ENCODE results near the gene QSOX2. TPM values are rescaled to one million over a fixed set of nuclear protein-coding genes. Genes with fewer than 3 reads are reported as not detected.

QSOX2 gene
- total and polyA plus RNA-seq, 2 experiments from 2014 or later = 9.2 to 29.2 TPM

DNA sequence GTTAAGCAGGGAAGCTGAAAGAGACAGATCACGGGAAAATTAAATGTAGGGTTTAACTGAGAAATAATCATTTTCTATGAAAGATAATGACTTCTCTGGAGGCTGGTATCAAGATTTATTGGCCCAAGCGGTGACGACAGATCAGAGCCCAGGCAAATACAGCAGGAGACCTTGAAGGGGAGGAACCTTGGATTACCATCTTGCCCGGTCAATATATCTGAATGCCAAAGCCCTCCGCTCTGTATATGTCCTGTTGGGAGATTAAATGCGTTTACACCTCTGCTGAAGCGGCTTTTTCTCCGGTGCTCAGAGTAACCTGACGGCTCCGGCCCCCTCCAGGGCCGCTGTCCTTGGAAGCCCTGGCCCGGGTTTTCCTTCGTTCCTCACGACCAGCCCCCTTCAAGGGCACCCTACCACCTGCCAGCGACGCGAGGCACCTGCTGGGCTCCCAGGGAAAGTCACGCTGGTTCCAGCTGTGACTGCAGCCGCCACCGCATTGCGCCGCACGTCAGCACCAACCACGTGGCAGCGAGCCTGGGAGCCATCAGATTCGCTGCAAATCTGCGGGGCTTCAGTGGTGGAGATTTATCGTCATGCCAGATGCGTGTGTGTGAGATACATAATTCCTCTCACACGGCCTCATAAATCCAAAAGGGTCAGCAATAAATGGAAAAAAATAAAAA lies 4.4 kb upstream of the QSOX2 start (continued):
- TF ChIP-seq REST (IDR thresholded peaks at IDR 0.05; ENCODE audit: unreplicated experiment) (no peak), POLR2AphosphoS5 (IDR thresholded peaks at IDR 0.05; ENCODE audit: low read depth) (no peak)

- H3K36me3 Mint-ChIP-seq (ENCODE audit: low read depth) = no peaks in the 10 kb centered on the region
- H3K27ac ChIP-seq (ENCODE audit: low read depth) = no peak overlapping the region
- peaks cover 7% of the 10 kb centered on the region for H3K4me1 ChIP-seq (ENCODE audit: insufficient read depth)
- ATAC-seq (no peak), DNase-seq (ENCODE audit: low spot score) (no peak)
- H3K27me3 Mint-ChIP-seq (ENCODE audit: insufficient read depth, low read depth, poor library complexity) = peaks cover 21% of the 10 kb centered on the region
- H3K4me3 ChIP-seq = no peak overlapping the region
- H3K4me1 Mint-ChIP-seq = peaks cover 24% of the 10 kb centered on the region
- H3K4me3 Mint-ChIP-seq = no peak overlapping the region
- 0 out of 2 replicates have a peak, but pooled peaks cover 3% of the 10 kb centered on the region for H3F3A ChIP-seq (replicated peaks; ENCODE audit: low read depth)
- no peak overlapping the region for H3K27ac Mint-ChIP-seq
- H3K9me2 ChIP-seq (ENCODE audit: insufficient read depth) = no peaks in the 10 kb centered on the region
- no peak overlapping the region for H3K4me2 ChIP-seq
- no peaks in the 10 kb centered on the region for H3K36me3 ChIP-seq (ENCODE audit: insufficient read depth)
- H3K27me3 ChIP-seq (ENCODE audit: insufficient read depth) = 0 out of 2 replicates have a peak, but pooled peaks cover 8% of the 10 kb centered on the region
- H2AFZ ChIP-seq = no peak overlapping the region
- peaks cover 7% of the 10 kb centered on the region for H4K20me1 ChIP-seq (replicated peaks; ENCODE audit: insufficient read depth)
- peaks cover 8% of the 10 kb centered on the region for H3K79me2 ChIP-seq (replicated peaks; ENCODE audit: insufficient read depth)
- H3K9me3 Mint-ChIP-seq = no peaks in the 10 kb centered on the region
- no peak for TF ChIP-seq ZNF114 (CRISPR knock-in tag; IDR thresholded peaks at IDR 0.05)
- no peak for TF ChIP-seq EZH2phosphoT487 (IDR thresholded peaks at IDR 0.05; ENCODE audit: unreplicated experiment)
- no peak for TF ChIP-seq JUNB (IDR thresholded peaks at IDR 0.05; ENCODE audit: unreplicated experiment)
- no peak for TF ChIP-seq REST (IDR thresholded peaks at IDR 0.05; ENCODE audit: unreplicated experiment)
- no peak for TF ChIP-seq POLR2AphosphoS5 (IDR thresholded peaks at IDR 0.05; ENCODE audit: low read depth)
- no peak for TF ChIP-seq STAT1 (IDR thresholded peaks at IDR 0.05; ENCODE audit: unreplicated experiment)
- no peak for TF ChIP-seq ZNF331 (CRISPR knock-in tag; IDR thresholded peaks at IDR 0.05; ENCODE audit: low read depth)
- TF ChIP-seq NANOG (IDR thresholded peaks at IDR 0.05; ENCODE audit: borderline replicate concordance) = no peak
- no peak for TF ChIP-seq CTCF (conservative IDR thresholded peaks at IDR 0.05; ENCODE audit: low read depth in 2 of 2)
- no peak for TF ChIP-seq ETS1 (IDR thresholded peaks at IDR 0.05)
These were observed 3.6 kb upstream of the QSOX2 start for GRCh38 chr9:136248951-136249876.
